ENCODE measurements around the gene SLC12A1.

- TF ChIP-seq REST (IDR thresholded peaks at IDR 0.05; ENCODE audit: insufficient read depth in 1 of 2, low read depth in 2 of 2, low read length in 2 of 2) (no peak), SIN3A (IDR thresholded peaks at IDR 0.05; ENCODE audit: borderline replicate concordance, insufficient read depth, low read length) (no peak)
Measured at GRCh38 chr15:48168616-48169015, 37.5 kb upstream of the SLC12A1 start.

Measured in PFSK-1 (cell line).